Large intestine (tissue), 3 donors: ENCODE data around the gene FKBP1A. TPM values are rescaled to one million over a fixed set of nuclear protein-coding genes. Genes with fewer than 3 reads are reported as not detected.

Source experiments
- DNase-seq, 2 donors: peaks; one replicate each; pipeline versions ENCODE4 v3.0.0 to v3.0.0-alpha.2; 2013
- H3K27ac ChIP-seq: one replicate; pipeline ENCODE4 v1.5.1; 2013; ENCODE audit warnings: low read length
- H3K27me3 ChIP-seq: 2 replicates; pipeline ENCODE4 v1.6.1; 2013; ENCODE audit warnings: low read length; ENCODE audit not compliant: control insufficient read depth, insufficient read depth
- H3K36me3 ChIP-seq: 2 replicates; pipeline ENCODE4 v1.6.1; 2013; ENCODE audit warnings: low read length; ENCODE audit not compliant: control insufficient read depth, insufficient read depth
- H3K4me1 ChIP-seq: one replicate; pipeline ENCODE4 v1.6.1; 2013; ENCODE audit warnings: low read length; ENCODE audit not compliant: control insufficient read depth, insufficient read depth
- H3K4me3 ChIP-seq: one replicate; pipeline ENCODE4 v1.5.1; 2013; ENCODE audit warnings: low read length
- H3K9me3 ChIP-seq: one replicate; pipeline ENCODE4 v1.6.1; 2013; ENCODE audit warnings: mild to moderate bottlenecking, low read depth, low read length, moderate library complexity; ENCODE audit not compliant: control insufficient read depth
- WGBS: methylation state at CpG from one replicate; pipeline ENCODE4 v1.1.5; 2013; ENCODE audit warnings: low lambda C conversion rate; ENCODE audit not compliant: insufficient coverage; 5-methylcytosine and 5-hydroxymethylcytosine counted together
- polyA plus RNA-seq: library from polyadenylated mRNA; unstranded; fragments of 120-200 nt; gene quantifications from one replicate; pipeline ENCODE4 v1.2.1, GENCODE V29; 2013

The FKBP1A gene
- polyA plus RNA-seq, 1 donor = 259 TPM

DNA sequence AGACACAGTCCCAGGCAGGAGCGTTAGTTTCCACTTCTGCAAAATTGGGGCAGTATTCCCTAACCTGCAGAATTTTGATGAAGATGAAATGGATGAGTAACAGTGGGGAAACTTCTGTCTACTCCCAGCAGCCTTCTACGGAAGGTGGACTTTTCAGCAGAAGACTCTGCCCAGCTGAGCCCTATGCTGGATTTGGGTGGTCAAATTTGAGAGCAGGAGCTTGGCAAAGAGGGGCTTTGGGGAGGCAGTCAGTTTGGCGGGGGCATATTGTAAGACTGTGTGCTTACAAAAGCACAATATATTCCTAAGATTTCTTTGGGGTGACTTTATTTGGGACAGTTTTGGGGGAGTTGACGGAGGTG is 58.5 kb downstream of the FKBP1A start:
- Histone ChIP-seq H3K27me3 (no peaks in the 10 kb centered on the region), H3K4me1 (peaks cover 13% of the 10 kb centered on the region), H3K4me3 (no peak overlapping the region), H3K36me3 (peaks cover 16% of the 10 kb centered on the region), H3K27ac (no peak overlapping the region), H3K9me3 (peaks cover 3% of the 10 kb centered on the region)
- no peak for DNase-seq
- no CpG with 5 or more reads among the region's 4 CpGs for WGBS

DNA sequence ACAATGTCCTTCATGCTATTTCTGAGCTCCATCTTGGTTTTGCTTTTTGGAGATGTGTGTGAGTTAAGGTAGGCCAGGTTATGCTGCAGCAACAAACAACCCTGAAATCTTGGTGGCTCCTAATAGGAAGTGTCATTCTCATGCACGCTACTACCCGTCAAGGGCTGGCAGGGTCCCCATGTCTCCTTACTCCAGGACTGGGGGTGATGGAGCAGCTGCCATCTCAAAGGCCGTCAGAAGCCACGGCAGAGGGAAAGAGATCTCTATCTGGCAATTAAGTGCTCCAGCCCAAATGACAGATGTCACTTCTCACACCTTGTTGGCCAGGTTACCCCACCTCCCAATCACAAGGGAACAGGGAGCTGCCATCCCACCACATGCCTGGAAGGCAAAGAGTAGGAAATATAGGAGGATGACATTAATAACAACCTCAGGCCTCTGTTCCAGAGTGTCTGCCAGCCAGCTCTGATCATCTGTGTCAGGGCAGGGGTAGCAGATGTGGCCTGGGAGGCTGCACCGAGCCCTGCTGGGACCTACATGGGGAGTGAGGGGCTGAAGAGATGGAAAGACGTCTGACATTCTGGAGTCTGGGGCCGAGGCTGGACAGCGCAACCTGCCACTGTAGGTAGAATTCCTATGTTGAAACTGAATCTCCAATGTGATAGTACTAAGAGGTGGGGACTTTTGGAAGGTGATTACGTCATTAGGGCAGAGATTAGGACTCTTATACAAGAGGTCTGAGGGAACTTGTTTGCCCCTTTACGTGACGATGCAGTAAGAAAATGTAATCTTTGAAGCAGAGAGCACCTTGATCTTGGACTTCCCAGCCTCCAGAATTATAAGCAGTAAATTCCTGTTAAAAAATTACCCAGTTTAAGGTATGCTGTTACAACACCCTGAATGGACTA is 59.1 kb downstream of the FKBP1A start:
- no CpG with 5 or more reads among the region's 11 CpGs for WGBS
- Histone ChIP-seq H3K27ac (no peak overlapping the region), H3K27me3 (no peaks in the 10 kb centered on the region), H3K9me3 (peaks cover 3% of the 10 kb centered on the region), H3K4me1 (peaks cover 17% of the 10 kb centered on the region), H3K36me3 (peaks cover 16% of the 10 kb centered on the region), H3K4me3 (no peak overlapping the region)
- DNase-seq = no peak

DNA sequence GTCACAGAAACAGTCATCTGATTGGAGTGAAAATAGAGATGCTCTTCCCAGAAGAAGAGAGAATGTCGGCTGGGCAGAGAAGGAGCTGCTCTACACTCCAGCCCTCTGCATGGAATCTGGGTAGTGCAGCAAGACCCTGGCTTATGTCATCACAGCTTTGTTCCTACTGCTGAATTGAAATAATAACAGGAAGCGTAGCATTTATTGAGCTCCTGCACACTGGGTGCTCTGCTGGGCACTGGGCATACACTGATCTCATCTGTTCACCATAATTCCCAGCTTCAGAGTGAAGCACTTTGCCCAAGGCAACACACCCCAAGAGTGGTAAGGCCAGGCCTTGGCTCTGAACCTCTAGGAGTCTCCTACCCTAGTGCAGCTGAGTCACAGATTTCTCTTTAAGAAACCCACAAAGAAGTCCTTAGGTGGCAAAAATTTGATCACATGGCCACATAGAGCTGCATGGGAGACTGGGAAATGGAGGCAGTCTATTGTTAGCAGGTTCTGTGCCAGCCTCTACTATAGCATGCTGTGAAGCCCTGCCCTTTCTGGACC is 60.0 kb downstream of the FKBP1A start:
- WGBS = no CpG with 5 or more reads among the region's 2 CpGs
- no peak for DNase-seq
- H3K27ac ChIP-seq = no peak overlapping the region
- H3K4me3 ChIP-seq = no peak overlapping the region
- peaks cover 16% of the 10 kb centered on the region for H3K36me3 ChIP-seq
- peaks cover 26% of the 10 kb centered on the region for H3K4me1 ChIP-seq
- no peaks in the 10 kb centered on the region for H3K27me3 ChIP-seq
- peaks cover 3% of the 10 kb centered on the region for H3K9me3 ChIP-seq

DNA sequence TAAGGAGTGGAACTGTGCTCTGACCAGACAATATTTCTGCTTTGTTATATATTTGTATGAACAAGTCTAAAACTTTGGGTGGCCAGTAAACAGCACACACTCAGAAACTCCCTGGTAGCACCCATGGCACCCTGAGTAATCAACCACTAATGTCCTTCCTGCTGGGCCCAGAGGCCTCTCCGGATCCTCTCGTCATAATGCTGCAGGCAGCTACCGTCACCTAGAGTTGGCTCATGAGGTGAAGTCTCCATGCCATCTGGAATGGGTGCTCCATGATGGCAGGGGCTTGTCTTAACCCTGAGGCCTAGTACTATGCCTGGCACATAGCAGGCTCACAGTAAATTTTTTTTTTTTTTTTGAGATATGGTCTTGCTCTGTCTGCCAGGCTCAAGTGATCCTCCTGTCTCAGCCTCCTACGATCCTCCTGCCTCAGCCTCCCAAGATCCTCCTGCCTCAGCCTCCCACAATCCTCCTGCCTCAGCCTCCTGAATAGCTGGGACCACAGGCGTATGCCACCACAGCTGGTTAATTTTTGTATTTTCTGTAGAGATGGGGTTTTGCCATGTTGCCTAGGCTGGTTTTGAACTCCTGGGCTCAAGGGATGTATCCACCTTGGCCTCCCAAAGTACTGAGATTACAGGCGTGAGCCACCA is 60.9 kb downstream of the FKBP1A start:
- WGBS = no CpG with 5 or more reads among the region's 6 CpGs
- no peak overlapping the region for H3K27ac ChIP-seq
- peaks cover 3% of the 10 kb centered on the region for H3K9me3 ChIP-seq
- H3K27me3 ChIP-seq = no peaks in the 10 kb centered on the region
- no peak overlapping the region for H3K4me3 ChIP-seq
- H3K4me1 ChIP-seq = peaks cover 35% of the 10 kb centered on the region
- peaks cover 16% of the 10 kb centered on the region for H3K36me3 ChIP-seq
- no peak for DNase-seq

DNA sequence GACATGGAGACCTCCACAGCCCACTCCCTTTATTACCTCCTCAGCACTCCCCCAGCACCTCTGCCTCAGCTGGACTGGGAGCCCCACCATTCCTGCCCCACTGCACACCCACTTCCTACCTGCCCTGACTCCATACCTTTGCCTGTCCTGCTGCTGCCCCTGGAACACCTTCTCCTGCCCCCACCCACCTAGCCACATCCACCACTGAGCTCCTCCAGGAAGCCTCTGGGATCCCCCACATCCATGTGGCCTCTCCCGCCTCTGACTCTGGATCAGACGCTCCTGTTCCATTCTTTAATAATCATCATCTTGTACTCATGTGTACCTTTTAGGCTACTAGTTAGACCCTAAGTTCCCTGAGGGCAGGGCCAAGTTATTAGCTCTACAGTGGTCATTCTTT is 61.8 kb downstream of the FKBP1A start:
- WGBS = 100% methylated on average over 2 of the region's 2 CpGs
- no peak for DNase-seq
- no peaks in the 10 kb centered on the region for H3K27me3 ChIP-seq
- H3K36me3 ChIP-seq = peaks cover 16% of the 10 kb centered on the region
- peaks cover 43% of the 10 kb centered on the region for H3K4me1 ChIP-seq
- H3K4me3 ChIP-seq = no peak overlapping the region
- H3K9me3 ChIP-seq = peaks cover 3% of the 10 kb centered on the region
- peak overlapping the region; percentile 98 for H3K27ac ChIP-seq

DNA sequence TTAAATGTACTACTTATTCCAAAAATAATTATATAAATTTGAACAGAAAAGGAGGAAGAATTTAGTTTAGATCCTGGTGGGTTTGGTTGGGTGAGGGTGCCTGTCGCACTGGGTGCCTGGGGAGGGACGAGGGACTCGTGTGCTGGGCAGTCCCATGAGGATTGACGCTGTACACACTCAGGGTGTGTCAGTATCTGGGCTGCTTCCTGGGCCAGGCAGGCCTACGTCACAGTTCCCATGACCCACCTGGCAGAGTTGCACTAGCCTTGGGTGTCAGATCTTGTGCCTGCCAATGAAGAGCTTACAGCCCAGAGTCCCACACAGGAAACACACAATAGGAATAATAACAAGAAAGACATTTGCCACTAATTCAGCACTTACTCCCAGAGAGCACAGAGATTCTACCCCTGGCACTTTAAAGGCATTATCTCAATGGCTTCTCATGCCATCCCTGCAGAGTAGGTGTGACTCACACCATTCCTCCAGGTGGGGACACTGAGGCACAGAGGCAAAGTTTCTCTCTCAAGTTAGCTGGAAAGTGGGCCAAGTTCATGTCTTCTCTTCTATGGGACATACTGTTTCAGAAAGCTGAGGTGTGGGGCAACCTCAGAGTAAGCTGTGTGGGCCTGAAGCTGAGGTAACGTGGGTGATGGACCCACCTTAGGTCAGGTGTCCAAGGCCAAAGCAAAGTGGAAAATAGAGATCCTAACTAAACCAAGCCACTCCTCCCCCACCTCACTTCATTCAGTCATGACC is 62.6 kb downstream of the FKBP1A start:
- peaks cover 44% of the 10 kb centered on the region for H3K4me1 ChIP-seq
- WGBS = no CpG with 5 or more reads among the region's 6 CpGs
- peaks cover 3% of the 10 kb centered on the region for H3K9me3 ChIP-seq
- H3K27me3 ChIP-seq = no peaks in the 10 kb centered on the region
- no peak overlapping the region for H3K4me3 ChIP-seq
- peak overlapping the region; percentile 98 for H3K27ac ChIP-seq
- H3K36me3 ChIP-seq = peaks cover 16% of the 10 kb centered on the region
- DNase-seq = peak; percentile 87 to 93

DNA sequence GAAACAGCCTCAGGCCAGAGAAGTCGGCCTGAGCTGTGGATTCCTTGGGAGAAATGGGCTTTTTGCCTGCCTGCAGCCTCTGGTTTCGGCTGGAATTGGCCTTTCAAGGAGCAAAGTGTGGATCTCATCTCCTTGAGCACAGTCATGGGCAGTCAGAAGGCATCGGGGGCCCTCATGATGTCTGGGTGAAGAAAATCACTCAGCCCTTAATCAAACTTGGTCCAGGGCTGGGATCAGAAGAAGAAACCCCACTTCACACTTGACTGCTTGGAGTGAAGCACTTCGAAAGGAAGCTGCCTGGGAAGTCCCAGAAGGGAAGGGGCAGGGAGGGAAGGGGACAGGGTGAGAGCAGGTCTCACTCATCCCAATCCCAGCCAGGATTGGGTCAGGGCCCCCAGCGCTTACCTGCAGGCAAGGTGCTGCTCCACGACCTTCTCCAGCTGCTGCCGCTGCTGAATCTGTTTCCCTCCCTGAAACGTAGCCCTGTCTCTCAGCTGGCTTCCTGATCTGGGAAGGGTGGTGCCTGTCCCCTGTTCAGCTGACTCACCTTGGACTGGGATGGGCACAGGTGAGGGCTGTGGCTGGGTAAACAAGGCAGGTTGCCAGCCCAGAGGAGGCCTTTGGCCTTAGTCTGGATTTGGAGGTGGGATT is 64.0 kb downstream of the FKBP1A start, which contains the start of gene SDCBP2:
SDCBP2 (minus strand) TSS at position 460 of the 651 bp plus-strand sequence. CDS start 8,723 bp downstream, outside the sequence.
- Histone ChIP-seq H3K4me1 (peaks cover 46% of the 10 kb centered on the region), H3K4me3 (peak within 1 kb of the TSS; percentile 37), H3K36me3 (peaks cover 13% of the 10 kb centered on the region), H3K9me3 (peaks cover under 1% of the 10 kb centered on the region), H3K27ac (peak within 1 kb of the TSS; percentile 98), H3K27me3 (no peaks in the 10 kb centered on the region)
- DNase-seq = peak; percentile 90 to 95
- no CpG with 5 or more reads among the region's 8 CpGs for WGBS

DNA sequence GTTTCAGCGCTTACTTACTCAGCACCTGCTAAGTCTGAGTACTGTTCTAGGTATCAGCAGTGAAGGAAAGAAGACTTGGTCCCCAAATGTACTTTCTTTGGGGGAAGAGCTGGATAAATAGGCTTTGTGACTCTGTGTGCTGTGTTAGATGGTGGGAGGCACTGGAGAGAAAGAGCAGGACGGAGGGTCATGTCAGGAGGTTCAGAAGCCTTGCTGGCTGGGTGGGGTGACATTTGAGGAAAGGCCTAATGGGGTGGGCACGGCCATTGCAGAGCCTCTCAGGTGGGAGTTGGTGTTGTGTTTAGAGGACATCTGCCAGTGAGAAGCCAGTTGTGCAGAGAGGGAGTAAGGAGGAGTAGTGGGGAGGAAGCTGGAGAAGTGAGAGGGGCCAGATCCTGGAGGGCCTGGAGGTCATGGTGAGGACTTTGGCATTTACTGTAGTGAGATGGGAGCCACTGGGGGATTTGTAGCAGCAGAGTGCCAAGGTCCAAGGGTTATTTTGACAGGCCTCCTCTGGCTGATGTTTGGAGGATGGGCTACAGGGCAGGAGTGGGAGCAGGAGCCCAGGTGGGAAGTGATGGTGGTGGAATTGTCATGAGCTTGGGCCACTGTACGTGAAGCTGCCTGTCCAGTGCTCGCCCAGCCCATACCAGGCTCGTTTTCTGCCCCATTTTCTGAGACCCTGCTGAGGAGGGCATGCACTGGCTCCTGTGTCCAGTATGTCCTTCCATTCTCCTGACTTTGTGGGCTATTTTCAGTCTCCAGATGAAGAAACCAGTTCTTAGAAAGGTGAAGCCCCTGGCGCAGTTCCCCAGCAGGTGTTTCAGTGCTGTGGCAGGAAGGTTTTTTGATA is 64.8 kb downstream of the FKBP1A start:
- peak; percentile 82 to 90 for DNase-seq
- WGBS = no CpG with 5 or more reads among the region's 7 CpGs

DNA sequence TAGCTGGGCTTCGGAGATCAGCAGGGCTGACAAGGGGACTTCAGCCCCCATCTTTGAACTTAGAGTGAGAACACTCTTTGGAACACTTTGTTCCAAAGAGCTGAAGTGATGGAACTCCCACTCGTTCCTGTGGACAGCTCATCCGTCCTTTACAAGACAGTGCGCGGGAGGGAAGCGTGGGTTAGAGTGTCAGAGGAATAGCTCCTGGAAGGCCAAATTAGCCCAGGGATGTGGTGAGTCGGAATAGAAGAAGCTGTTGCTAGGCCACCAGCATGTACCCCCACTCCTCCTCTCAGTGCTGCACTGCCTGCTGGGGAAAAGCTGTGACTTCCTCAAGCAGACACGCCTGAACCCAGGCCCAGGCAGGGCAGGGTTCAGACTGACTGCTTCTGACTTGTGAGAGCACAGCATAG is 65.6 kb downstream of the FKBP1A start:
- H3K9me3 ChIP-seq = no peaks in the 10 kb centered on the region
- DNase-seq = peak in 1 of 2 donors; percentile 57
- WGBS = no CpG with 5 or more reads among the region's 8 CpGs
- peak overlapping the region; percentile 37 for H3K4me3 ChIP-seq
- no peaks in the 10 kb centered on the region for H3K27me3 ChIP-seq
- peaks cover 46% of the 10 kb centered on the region for H3K4me1 ChIP-seq
- peak overlapping the region; percentile 98 for H3K27ac ChIP-seq
- no peaks in the 10 kb centered on the region for H3K36me3 ChIP-seq

More for the DNA sequence above, 64.8 kb downstream of the FKBP1A start:
- Histone ChIP-seq H3K4me3 (peak overlapping the region; percentile 37), H3K36me3 (peaks cover 7% of the 10 kb centered on the region), H3K4me1 (peaks cover 46% of the 10 kb centered on the region), H3K9me3 (no peaks in the 10 kb centered on the region), H3K27ac (peak overlapping the region; percentile 98), H3K27me3 (no peaks in the 10 kb centered on the region)
